GM21723 (cell line): ENCODE data around the gene PLA2G4B.

ENCODE experiments used
- ATAC-seq: cut with Tn5 transposase; IDR thresholded peaks from one replicate; pipeline ENCODE4 v1.9.1; 2021; ENCODE audit warnings: mild to moderate bottlenecking, moderate library complexity; ENCODE audit not compliant: unreplicated experiment

The PLA2G4B gene

DNA sequence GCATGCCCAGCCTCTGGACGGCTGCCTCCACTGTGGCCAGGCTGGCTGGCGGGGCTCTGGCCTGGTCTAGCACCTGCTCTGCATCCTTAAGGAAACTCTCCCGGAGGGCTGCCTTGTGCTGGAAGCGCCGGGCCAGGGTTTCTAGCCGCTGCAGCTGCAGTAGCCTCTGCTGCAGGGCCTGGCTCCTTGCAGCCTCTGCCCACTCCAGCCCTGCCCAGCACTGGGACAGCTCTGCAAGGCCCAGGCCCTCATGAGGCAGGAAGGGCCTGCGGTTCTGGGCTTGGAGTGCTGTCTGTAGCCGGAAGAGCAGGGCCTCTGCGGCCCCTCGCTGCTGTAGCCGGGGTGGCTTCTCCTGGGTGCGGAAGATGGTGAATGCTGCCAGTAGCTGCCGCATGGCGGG lies 47.2 kb downstream of the PLA2G4B start:
- no peak for ATAC-seq

- no peak for ATAC-seq
Observed at GRCh38 chr15:41886741-41887140, 48.1 kb downstream of the PLA2G4B start.

DNA sequence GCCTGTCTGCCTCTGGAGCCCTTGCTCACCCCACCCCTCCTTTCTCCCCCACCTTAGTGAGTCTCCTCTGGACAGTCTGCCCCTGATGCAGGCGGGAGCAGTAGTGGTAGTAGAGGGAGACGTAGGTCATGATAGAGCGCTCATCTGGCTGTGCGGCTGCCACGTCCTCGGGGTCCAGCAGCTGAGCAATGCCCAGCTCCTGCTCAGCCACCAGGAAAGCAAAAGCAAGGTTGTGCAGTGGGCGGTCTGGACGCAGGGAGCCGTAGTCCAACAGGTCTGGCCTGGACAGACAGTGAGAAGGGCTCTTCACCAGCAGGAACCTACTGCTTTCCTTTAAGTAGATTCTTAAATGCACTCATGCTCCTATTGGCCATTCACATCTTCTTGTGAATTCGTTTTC lies 48.5 kb downstream of the PLA2G4B start:
- no peak for ATAC-seq

- ATAC-seq, result no peak
Observed at GRCh38 chr15:41887893-41888292, 49.2 kb downstream of the PLA2G4B start.

- no peak for ATAC-seq
Observed at GRCh38 chr15:41888662-41889253, 50.1 kb downstream of the PLA2G4B start.

GRCh38 chr15:41890050-41890690 lies 51.5 kb downstream of the PLA2G4B start:
- ATAC-seq, result no peak

DNA sequence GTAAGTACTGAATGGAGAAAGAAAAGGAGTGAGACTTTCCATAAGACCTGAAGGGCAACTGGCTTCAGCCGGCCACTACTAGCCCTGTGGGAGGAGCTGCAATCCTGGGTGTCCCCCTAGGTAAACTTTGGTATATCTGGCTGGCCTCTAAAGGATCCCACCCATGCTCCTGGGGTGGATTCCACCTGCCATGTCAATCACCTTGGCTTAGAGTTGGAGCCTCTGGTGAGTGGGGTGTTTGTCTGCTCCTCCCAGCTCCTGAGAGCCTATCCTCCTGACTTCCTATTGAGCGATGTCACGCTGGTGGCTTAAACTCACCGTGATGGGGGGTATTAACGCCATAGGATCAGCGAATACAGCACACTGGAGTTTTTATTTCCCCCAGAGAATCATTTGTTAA lies 52.6 kb downstream of the PLA2G4B start:
- no peak for ATAC-seq

DNA sequence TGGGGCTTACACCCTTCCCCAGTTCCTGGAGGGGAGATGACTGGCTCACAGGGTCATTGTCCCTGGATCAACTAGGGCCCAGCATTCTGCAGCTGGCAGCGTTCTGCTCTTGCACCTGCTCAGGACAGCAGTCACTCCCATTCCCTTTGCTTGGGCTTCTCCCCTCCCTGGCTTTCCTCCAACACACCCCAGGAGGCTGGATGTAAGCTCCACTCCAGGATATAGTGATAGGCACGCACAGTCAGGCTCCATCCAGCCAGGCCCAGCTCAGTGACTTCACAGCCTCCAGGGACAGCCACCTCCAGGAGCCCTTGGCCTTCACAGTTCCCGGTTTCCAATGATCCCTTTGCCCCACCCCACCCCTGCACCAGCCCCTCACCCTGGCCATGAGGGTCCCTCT lies 53.3 kb downstream of the PLA2G4B start:
- no peak for ATAC-seq

DNA sequence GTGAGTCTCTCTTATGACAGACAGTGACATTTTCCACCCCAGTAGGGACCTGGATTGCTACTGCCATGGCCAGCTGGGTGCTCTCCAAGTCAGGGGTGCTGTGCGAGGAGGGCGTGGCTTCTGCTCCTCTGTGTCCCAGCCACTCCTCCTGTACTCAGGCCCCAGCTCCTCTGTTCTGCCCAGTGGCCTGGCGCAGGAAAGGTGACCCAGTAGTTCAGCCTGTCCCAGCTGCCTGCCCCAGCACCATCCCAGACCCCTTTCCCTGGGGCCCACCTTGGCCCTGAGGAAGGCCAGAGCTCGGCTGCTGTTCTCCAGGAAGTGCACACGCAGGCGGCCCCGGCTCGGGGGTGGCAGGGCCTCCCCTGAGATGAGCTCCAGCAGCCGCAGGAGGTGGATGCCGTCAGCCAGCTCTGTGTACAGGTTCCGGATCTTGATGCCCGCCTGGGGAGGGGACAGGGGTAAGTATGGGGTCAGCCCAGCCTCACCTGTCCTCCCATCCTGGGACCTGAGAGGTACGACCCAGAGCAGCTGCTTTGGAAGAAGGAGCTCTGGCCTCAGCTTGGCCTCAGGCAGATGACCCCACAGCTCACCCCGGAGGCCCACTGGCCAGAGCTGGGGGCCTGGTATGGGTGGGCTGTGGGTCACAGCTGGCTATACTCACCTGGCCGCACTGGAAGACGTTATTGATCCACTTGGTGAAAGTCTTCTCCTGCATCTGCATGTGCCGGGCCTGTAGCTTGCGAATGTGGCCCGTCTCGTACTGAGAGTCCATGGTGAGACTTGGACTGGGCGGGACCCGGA lies 54.2 kb downstream of the PLA2G4B start:
- ATAC-seq, result no peak

GRCh38 chr15:41893422-41894250 lies 55.0 kb downstream of the PLA2G4B start, which contains the start of gene SPTBN5:
SPTBN5 (minus strand) TSS chr15:41894053; CDS start chr15:41893497, 556 bp downstream.
- no peak for ATAC-seq

- ATAC-seq, result peak; percentile 17
Observed at GRCh38 chr15:41894251-41894790, 55.7 kb downstream of the PLA2G4B start.

DNA sequence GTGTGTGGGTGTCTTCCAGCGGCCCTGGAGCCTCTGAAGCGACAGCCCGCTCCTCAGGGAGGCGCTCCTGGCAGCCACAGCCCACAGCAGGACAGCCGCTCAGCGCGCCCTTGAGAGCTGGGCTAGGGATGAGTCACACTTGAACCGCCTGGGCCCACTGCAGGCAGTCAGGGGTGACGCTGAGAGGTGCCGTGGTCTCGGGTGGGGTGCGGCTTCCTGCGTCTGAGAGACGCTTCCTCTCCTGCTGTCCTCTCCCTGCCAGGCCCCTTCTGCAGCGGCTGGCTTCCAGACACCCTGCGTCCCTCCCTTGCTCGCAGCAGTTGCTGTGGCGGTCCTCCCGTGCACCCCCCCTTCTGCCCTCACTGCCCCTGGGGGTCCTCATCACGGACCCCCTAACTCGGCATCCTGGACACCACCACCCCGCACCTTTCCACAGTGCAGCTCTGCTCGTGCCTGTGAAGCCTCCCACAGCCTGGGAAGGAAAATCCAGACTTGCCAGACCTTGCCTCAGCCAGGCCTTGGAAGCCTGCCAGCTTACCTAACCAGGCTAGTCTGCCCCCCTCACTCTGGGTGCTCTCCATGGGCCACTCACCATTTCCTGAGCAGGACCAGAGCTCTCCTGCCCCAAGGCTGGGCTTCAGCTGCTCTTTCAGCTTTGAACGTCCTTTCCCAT lies 56.3 kb downstream of the PLA2G4B start:
- peak; percentile 84 for ATAC-seq

DNA sequence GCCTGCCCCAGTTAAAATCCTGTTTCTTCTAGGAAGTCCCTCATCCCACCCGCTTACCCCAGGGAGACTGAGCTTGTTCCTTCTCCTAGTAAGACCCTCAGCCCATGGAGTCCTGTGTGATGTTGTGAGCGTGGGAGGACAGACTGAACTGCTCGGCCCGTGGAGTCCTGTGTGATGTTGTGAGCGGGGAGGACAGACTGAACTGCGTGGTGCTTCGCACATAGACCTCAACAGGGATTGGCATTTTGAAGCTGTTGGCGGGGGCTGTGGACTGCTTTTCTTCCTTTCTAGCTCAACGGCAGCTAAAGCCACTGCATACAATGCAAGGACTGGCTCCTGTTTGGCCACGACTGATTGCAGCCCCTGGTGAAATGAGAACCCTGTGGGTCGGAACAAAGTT lies 56.8 kb downstream of the PLA2G4B start:
- ATAC-seq, result no peak

DNA sequence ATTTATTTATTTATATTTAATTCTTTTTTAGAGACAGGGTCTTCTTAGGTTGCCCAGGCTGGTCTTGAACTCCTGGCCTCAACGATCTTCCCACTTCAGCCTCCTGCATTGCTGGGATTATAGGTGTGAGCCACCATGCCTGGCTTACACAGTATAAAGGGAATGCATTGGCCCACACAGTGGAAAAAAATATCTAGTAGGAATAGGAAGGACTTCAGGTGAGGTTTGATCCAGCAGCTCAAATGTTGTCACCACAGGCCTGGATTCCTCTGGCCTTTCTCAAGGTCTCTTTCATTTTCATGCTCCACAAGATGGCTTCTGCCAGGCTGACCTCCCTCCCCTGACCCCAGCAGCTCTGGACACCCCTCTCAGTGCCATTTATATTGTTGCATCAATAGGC lies 57.3 kb downstream of the PLA2G4B start:
- ATAC-seq, result no peak

DNA sequence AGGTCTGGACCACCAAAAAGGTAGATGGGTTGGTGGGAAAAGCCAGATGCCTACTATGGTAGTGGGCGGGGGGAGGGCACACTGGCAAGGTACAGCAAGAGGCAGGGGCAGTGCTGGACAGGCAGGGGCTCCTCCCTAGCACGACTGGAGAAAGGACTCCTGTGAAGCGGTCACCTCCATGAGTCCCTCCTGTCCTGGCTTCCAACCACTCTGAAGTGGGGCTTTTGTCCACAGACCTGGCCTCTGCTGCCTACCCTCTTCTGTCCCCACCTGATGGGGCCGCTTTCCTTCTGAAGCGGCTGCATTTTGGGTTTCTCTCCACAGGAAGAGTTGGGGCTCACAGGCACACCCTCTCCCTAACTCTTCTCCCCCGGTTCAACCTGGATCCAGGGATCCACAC lies 57.9 kb downstream of the PLA2G4B start:
- ATAC-seq, result no peak

DNA sequence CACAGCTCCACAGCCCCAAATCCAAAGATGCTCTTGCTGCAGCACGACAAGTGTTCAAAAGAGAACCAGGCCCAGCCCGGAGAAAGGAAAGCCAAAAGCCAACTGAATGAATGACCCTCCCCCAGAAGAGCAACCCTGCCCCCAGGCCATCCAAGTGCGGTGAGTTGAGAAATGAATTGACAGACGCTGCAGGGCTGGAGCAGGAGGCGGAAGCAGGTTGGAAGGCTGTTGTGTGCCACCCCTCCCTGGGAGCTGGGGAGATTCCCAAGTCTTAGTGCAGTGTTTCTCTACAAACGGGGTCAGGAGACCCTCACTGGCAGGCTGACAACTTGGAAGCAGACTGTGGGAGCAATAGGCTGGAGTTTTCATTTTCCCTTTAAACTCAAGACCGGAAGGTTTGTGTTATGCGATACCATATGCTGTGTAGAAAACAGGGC lies 58.7 kb downstream of the PLA2G4B start:
- ATAC-seq, result no peak
